GM18861 (cell line): ENCODE results near the gene ADAMTS2.

Source experiments
- ATAC-seq: cut with Tn5 transposase; IDR thresholded peaks from one replicate; pipeline ENCODE4 v1.9.1; 2021; ENCODE audit not compliant: unreplicated experiment

The ADAMTS2 gene

GRCh38 chr5:179131321-179131835 is 213.9 kb downstream of the ADAMTS2 start:
- no peak for ATAC-seq

GRCh38 chr5:179130101-179130681 is 215.1 kb downstream of the ADAMTS2 start:
- no peak for ATAC-seq

GRCh38 chr5:179129607-179130071 is 215.6 kb downstream of the ADAMTS2 start:
- no peak for ATAC-seq

GRCh38 chr5:179128976-179129375 is 216.3 kb downstream of the ADAMTS2 start:
- no peak for ATAC-seq

GRCh38 chr5:179128041-179128365 is 217.3 kb downstream of the ADAMTS2 start:
- ATAC-seq: no peak

GRCh38 chr5:179127136-179128040 is 217.9 kb downstream of the ADAMTS2 start:
- no peak for ATAC-seq

- ATAC-seq: no peak
Observed at GRCh38 chr5:179126506-179126991, 218.7 kb downstream of the ADAMTS2 start.

- no peak for ATAC-seq
Observed at GRCh38 chr5:179125789-179126505, 219.3 kb downstream of the ADAMTS2 start.

- ATAC-seq: no peak
Observed at GRCh38 chr5:179124853-179125788, 220.1 kb downstream of the ADAMTS2 start.

- no peak for ATAC-seq
Observed at GRCh38 chr5:179124273-179124852, 220.9 kb downstream of the ADAMTS2 start.

GRCh38 chr5:179123491-179124272 is 221.6 kb downstream of the ADAMTS2 start:
- no peak for ATAC-seq

GRCh38 chr5:179123109-179123426 is 222.2 kb downstream of the ADAMTS2 start:
- no peak for ATAC-seq

GRCh38 chr5:179122411-179123108 is 222.7 kb downstream of the ADAMTS2 start:
- no peak for ATAC-seq

- no peak for ATAC-seq
Observed at GRCh38 chr5:179121667-179122111, 223.6 kb downstream of the ADAMTS2 start.

GRCh38 chr5:179120951-179121666 is 224.2 kb downstream of the ADAMTS2 start:
- ATAC-seq: no peak

GRCh38 chr5:179120421-179120861 is 224.8 kb downstream of the ADAMTS2 start:
- no peak for ATAC-seq

GRCh38 chr5:179119415-179120170 is 225.7 kb downstream of the ADAMTS2 start:
- ATAC-seq: no peak
